ENCODE data around the gene MEIS2.

MEIS2 gene

DNA sequence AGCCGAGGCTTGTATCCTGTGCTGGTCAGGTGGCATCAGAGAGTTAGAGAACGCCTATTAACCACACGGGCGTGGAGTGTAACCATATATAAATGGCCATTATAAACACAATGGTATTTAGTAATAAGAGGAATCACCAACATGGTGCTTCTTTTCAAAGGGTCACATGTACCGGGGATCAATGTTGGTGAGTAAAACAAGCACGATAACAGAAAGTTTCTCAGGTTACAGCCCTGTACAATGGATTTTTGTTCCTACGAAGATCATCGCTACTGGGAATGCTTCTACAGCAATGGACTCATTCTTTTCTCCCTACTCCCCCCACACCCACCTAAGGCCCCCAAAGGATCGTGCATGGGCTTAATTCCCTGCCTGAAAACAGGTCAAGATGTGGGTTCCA, 42.5 kb downstream of the MEIS2 start:
- Histone ChIP-seq H3K27ac (ENCODE audit: insufficient read depth, low read depth, low read length, poor library complexity, severe bottlenecking) (peak overlapping the region; percentile 88), H3K9me3 (ENCODE audit: control insufficient read depth, low read length) (no peaks in the 10 kb centered on the region), H3K4me3 (ENCODE audit: insufficient read depth, low read depth, low read length) (no peak overlapping the region), H3K27me3 (ENCODE audit: control insufficient read depth, insufficient read depth, low read length, poor library complexity, severe bottlenecking) (no peaks in the 10 kb centered on the region), H3K4me1 (ENCODE audit: control insufficient read depth, insufficient read depth, low read length) (peaks cover 41% of the 10 kb centered on the region), H3K36me3 (ENCODE audit: control insufficient read depth, insufficient read depth, low read length) (peaks cover 2% of the 10 kb centered on the region)
- WGBS, 2 experiments: 82 to 89% methylated on average over 9 of the region's 9 CpGs

GRCh38 chr15:37057256-37057655, 43.1 kb downstream of the MEIS2 start:
- no peak overlapping the region for H3K4me3 ChIP-seq (ENCODE audit: insufficient read depth, low read depth, low read length)

GRCh38 chr15:37056177-37057121, 43.9 kb downstream of the MEIS2 start:
- Histone ChIP-seq H3K4me3 (ENCODE audit: insufficient read depth, low read depth, low read length) (no peak overlapping the region), H3K9me3 (ENCODE audit: control insufficient read depth, low read length) (no peaks in the 10 kb centered on the region), H3K27ac (ENCODE audit: insufficient read depth, low read depth, low read length, poor library complexity, severe bottlenecking) (peak overlapping the region; percentile 88), H3K36me3 (ENCODE audit: control insufficient read depth, insufficient read depth, low read length) (peaks cover 9% of the 10 kb centered on the region), H3K27me3 (ENCODE audit: control insufficient read depth, insufficient read depth, low read length, poor library complexity, severe bottlenecking) (no peaks in the 10 kb centered on the region), H3K4me1 (ENCODE audit: control insufficient read depth, insufficient read depth, low read length) (peaks cover 41% of the 10 kb centered on the region)
- 71 to 75% methylated on average over 20 to 21 of the region's 21 CpGs for WGBS, 2 experiments

More at GRCh38 chr15:37057256-37057655, 43.1 kb downstream of the MEIS2 start:
- Histone ChIP-seq H3K27me3 (ENCODE audit: control insufficient read depth, insufficient read depth, low read length, poor library complexity, severe bottlenecking) (no peaks in the 10 kb centered on the region), H3K9me3 (ENCODE audit: control insufficient read depth, low read length) (no peaks in the 10 kb centered on the region), H3K27ac (ENCODE audit: insufficient read depth, low read depth, low read length, poor library complexity, severe bottlenecking) (peak overlapping the region; percentile 88), H3K36me3 (ENCODE audit: control insufficient read depth, insufficient read depth, low read length) (peaks cover 6% of the 10 kb centered on the region), H3K4me1 (ENCODE audit: control insufficient read depth, insufficient read depth, low read length) (peaks cover 41% of the 10 kb centered on the region)
- WGBS, 2 experiments: 73 to 79% methylated on average over 6 to 7 of the region's 7 CpGs

- no peaks in the 10 kb centered on the region for H3K27me3 ChIP-seq (ENCODE audit: control insufficient read depth, insufficient read depth, low read length, poor library complexity, severe bottlenecking)
- H3K36me3 ChIP-seq (ENCODE audit: control insufficient read depth, insufficient read depth, low read length): peaks cover 9% of the 10 kb centered on the region
- no peak overlapping the region for H3K4me3 ChIP-seq (ENCODE audit: insufficient read depth, low read depth, low read length)
- H3K27ac ChIP-seq (ENCODE audit: insufficient read depth, low read depth, low read length, poor library complexity, severe bottlenecking): no peak overlapping the region
- H3K4me1 ChIP-seq (ENCODE audit: control insufficient read depth, insufficient read depth, low read length): peaks cover 41% of the 10 kb centered on the region
- no peaks in the 10 kb centered on the region for H3K9me3 ChIP-seq (ENCODE audit: control insufficient read depth, low read length)
- 89 to 91% methylated on average over 8 of the region's 8 CpGs for WGBS, 2 experiments
Observed at GRCh38 chr15:37055481-37055880, 44.9 kb downstream of the MEIS2 start.

DNA sequence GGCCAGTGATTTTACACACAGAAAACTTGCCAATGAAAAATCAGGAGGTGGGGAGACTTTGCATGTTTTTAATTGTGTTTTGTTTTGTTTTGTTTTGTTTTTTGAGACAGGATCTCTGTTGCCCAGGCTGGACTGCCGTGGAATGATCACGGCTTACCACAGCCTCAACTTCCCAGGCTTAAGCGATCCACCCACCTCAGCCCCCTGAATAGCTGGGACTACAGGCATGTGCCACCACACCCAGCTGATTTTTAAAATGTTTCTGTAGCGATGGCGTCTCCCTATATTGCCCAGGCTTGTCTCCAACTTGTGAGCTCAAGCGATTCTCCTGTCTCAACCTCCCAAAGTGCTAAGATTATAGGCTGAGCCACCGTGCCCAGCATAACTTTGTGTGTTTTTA, 46.0 kb downstream of the MEIS2 start:
- Histone ChIP-seq H3K9me3 (ENCODE audit: control insufficient read depth, low read length) (no peaks in the 10 kb centered on the region), H3K27ac (ENCODE audit: insufficient read depth, low read depth, low read length, poor library complexity, severe bottlenecking) (no peak overlapping the region), H3K27me3 (ENCODE audit: control insufficient read depth, insufficient read depth, low read length, poor library complexity, severe bottlenecking) (no peaks in the 10 kb centered on the region), H3K36me3 (ENCODE audit: control insufficient read depth, insufficient read depth, low read length) (peaks cover 9% of the 10 kb centered on the region), H3K4me1 (ENCODE audit: control insufficient read depth, insufficient read depth, low read length) (peaks cover 38% of the 10 kb centered on the region), H3K4me3 (ENCODE audit: insufficient read depth, low read depth, low read length) (no peak overlapping the region)
- 79 to 87% methylated on average over 7 of the region's 7 CpGs for WGBS, 2 experiments

GRCh38 chr15:37053166-37053565, 47.2 kb downstream of the MEIS2 start:
- Histone ChIP-seq H3K27ac (ENCODE audit: insufficient read depth, low read depth, low read length, poor library complexity, severe bottlenecking) (no peak overlapping the region), H3K4me3 (ENCODE audit: insufficient read depth, low read depth, low read length) (no peak overlapping the region), H3K27me3 (ENCODE audit: control insufficient read depth, insufficient read depth, low read length, poor library complexity, severe bottlenecking) (no peaks in the 10 kb centered on the region), H3K4me1 (ENCODE audit: control insufficient read depth, insufficient read depth, low read length) (peaks cover 26% of the 10 kb centered on the region), H3K36me3 (ENCODE audit: control insufficient read depth, insufficient read depth, low read length) (peaks cover 9% of the 10 kb centered on the region), H3K9me3 (ENCODE audit: control insufficient read depth, low read length) (no peaks in the 10 kb centered on the region)
- 95 to 96% methylated on average over 6 of the region's 6 CpGs for WGBS, 2 experiments

GRCh38 chr15:37050345-37050744, 50.0 kb downstream of the MEIS2 start:
- peaks cover 9% of the 10 kb centered on the region for H3K36me3 ChIP-seq (ENCODE audit: control insufficient read depth, insufficient read depth, low read length)
- peaks cover 21% of the 10 kb centered on the region for H3K4me1 ChIP-seq (ENCODE audit: control insufficient read depth, insufficient read depth, low read length)
- no peaks in the 10 kb centered on the region for H3K27me3 ChIP-seq (ENCODE audit: control insufficient read depth, insufficient read depth, low read length, poor library complexity, severe bottlenecking)
- no peak overlapping the region for H3K4me3 ChIP-seq (ENCODE audit: insufficient read depth, low read depth, low read length)
- H3K27ac ChIP-seq (ENCODE audit: insufficient read depth, low read depth, low read length, poor library complexity, severe bottlenecking): no peak overlapping the region
- H3K9me3 ChIP-seq (ENCODE audit: control insufficient read depth, low read length): no peaks in the 10 kb centered on the region
- 91 to 96% methylated on average over 2 to 3 of the region's 3 CpGs for WGBS, 2 experiments

- Histone ChIP-seq H3K27me3 (ENCODE audit: control insufficient read depth, insufficient read depth, low read length, poor library complexity, severe bottlenecking) (no peaks in the 10 kb centered on the region), H3K36me3 (ENCODE audit: control insufficient read depth, insufficient read depth, low read length) (peaks cover 4% of the 10 kb centered on the region), H3K9me3 (ENCODE audit: control insufficient read depth, low read length) (no peaks in the 10 kb centered on the region), H3K27ac (ENCODE audit: insufficient read depth, low read depth, low read length, poor library complexity, severe bottlenecking) (peak overlapping the region; percentile 22), H3K4me3 (ENCODE audit: insufficient read depth, low read depth, low read length) (no peak overlapping the region), H3K4me1 (ENCODE audit: control insufficient read depth, insufficient read depth, low read length) (peaks cover 26% of the 10 kb centered on the region)
Observed at GRCh38 chr15:37046876-37047614, 53.3 kb downstream of the MEIS2 start.

GRCh38 chr15:37045859-37046740, 54.2 kb downstream of the MEIS2 start:
- Histone ChIP-seq H3K36me3 (ENCODE audit: control insufficient read depth, insufficient read depth, low read length) (peaks cover 5% of the 10 kb centered on the region), H3K4me3 (ENCODE audit: insufficient read depth, low read depth, low read length) (no peak overlapping the region), H3K9me3 (ENCODE audit: control insufficient read depth, low read length) (no peaks in the 10 kb centered on the region), H3K27me3 (ENCODE audit: control insufficient read depth, insufficient read depth, low read length, poor library complexity, severe bottlenecking) (no peaks in the 10 kb centered on the region), H3K4me1 (ENCODE audit: control insufficient read depth, insufficient read depth, low read length) (peaks cover 26% of the 10 kb centered on the region), H3K27ac (ENCODE audit: insufficient read depth, low read depth, low read length, poor library complexity, severe bottlenecking) (peak overlapping the region; percentile 90)
- 19 to 21% methylated on average over 11 of the region's 12 CpGs for WGBS, 2 experiments

All from ectodermal cell (in vitro differentiated cells).